COLO668 (cell line): Measurements from ENCODE around the gene C2CD5.
"Not testable (repeated sequence)": the region's sequence is repeated elsewhere in the genome, so short reads cannot be mapped to it uniquely, and the experiment has no call there.

Experiments
- DNase-seq: peaks from one replicate; lab custom pipeline; 2025; ENCODE audit not compliant: unreplicated experiment; lab: John Stamatoyannopoulos, UW

Gene C2CD5

GRCh38 chr12:22535478-22535877, 8.9 kb downstream of the C2CD5 start:
- DNase-seq = no peak

GRCh38 chr12:22535038-22535437, 9.3 kb downstream of the C2CD5 start:
- no peak for DNase-seq

GRCh38 chr12:22533155-22533554, 11.2 kb downstream of the C2CD5 start:
- DNase-seq = no peak

- no peak for DNase-seq
Observed at GRCh38 chr12:22532317-22532716, 12.0 kb downstream of the C2CD5 start.

GRCh38 chr12:22531205-22531604, 13.1 kb downstream of the C2CD5 start:
- no peak for DNase-seq

GRCh38 chr12:22529281-22530060, 14.9 kb downstream of the C2CD5 start:
- DNase-seq = no peak

- DNase-seq = no peak
Observed at GRCh38 chr12:22527999-22528398, 16.3 kb downstream of the C2CD5 start.

GRCh38 chr12:22526836-22527235, 17.5 kb downstream of the C2CD5 start:
- no peak for DNase-seq

GRCh38 chr12:22525426-22525825, 18.9 kb downstream of the C2CD5 start:
- no peak for DNase-seq

- DNase-seq = no peak
Observed at GRCh38 chr12:22518998-22519397, 25.3 kb downstream of the C2CD5 start.

- no peak for DNase-seq
Observed at GRCh38 chr12:22518060-22518719, 26.2 kb downstream of the C2CD5 start.

- DNase-seq = no peak
Observed at GRCh38 chr12:22514875-22515274, 29.5 kb downstream of the C2CD5 start.

GRCh38 chr12:22505826-22506225, 38.5 kb downstream of the C2CD5 start:
- no peak for DNase-seq

GRCh38 chr12:22500100-22500499, 44.2 kb downstream of the C2CD5 start:
- DNase-seq = no peak

GRCh38 chr12:22499445-22499844, 44.9 kb downstream of the C2CD5 start:
- DNase-seq = no peak

- no peak for DNase-seq
Observed at GRCh38 chr12:22494319-22494718, 50.0 kb downstream of the C2CD5 start.

- no peak for DNase-seq
Observed at GRCh38 chr12:22491034-22491433, 53.3 kb downstream of the C2CD5 start.

- no peak for DNase-seq
Observed at GRCh38 chr12:22488478-22488877, 55.9 kb downstream of the C2CD5 start.

GRCh38 chr12:22487683-22488082, 56.7 kb downstream of the C2CD5 start:
- not testable (repeated sequence) for DNase-seq

- peak; percentile 24 for DNase-seq
Observed at GRCh38 chr12:22481547-22482104, 62.7 kb downstream of the C2CD5 start.

- not testable (repeated sequence) for DNase-seq
Observed at GRCh38 chr12:22480814-22481213, 63.5 kb downstream of the C2CD5 start.

GRCh38 chr12:22480016-22480415, 64.3 kb downstream of the C2CD5 start:
- DNase-seq = no peak
